Measurements from ENCODE around the gene TTC36.

TTC36 gene

DNA sequence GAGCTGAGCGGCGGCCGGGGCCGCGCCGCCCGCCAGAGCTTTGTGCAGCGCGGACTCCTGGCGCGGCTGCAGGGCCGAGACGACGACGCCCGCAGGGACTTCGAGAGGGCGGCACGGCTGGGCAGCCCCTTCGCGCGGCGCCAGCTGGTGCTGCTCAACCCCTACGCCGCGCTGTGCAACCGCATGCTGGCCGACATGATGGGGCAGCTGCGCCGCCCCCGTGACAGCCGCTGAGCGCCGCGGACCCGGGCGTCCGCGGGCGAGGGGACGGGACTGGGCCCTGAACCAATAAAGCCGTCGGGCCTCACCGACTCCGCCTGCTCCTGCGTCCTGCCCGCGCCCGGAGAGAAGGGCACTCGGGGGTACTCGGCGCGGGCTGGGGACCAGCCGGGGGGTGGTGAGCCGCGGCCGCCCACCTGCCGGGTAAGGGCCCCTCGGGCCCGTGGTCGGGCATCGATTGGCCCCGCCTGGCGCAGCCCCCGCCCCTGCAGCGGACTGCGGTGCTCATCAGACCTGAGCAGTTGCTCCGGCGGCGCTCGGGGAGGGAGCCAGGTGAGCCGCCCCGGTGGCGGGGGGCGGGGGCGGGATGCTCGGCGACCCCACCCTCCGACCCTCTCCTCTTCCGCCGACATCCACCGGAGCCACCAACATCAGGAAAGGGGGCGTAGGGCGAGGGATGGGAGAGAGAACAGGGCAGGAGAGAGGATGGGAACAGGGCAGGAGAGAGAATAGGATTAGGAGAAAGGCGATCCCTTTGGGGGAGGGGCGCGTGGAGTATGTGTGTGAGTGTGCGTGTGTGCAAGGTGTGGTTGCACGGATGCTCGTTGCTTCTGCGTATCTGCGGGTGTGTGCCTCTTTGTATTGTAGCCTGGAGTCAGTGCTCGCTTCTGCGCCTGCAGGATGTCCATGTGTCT lies 3.7 kb downstream of the TTC36 start, which contains the start of gene TMEM25:
Gene TMEM25, plus strand, starts transcription at position 510 of the 914 bp plus-strand sequence. CDS start 610 bp downstream, outside the sequence.
- H3K27me3 ChIP-seq (replicated peaks; ENCODE audit: control insufficient read depth, insufficient read depth, low read length, poor library complexity, severe bottlenecking), result no peaks in the 10 kb centered on the region
- H3K4me1 ChIP-seq (ENCODE audit: control insufficient read depth, insufficient read depth, low read length, poor library complexity, severe bottlenecking), result peaks cover 14% of the 10 kb centered on the region
- H3K9me3 ChIP-seq (ENCODE audit: control insufficient read depth, low read length), result no peaks in the 10 kb centered on the region
- H3K27ac ChIP-seq (ENCODE audit: insufficient read depth, low read length, poor library complexity, severe bottlenecking), result peak within 1 kb of the TSS; percentile 65
- H3K36me3 ChIP-seq (ENCODE audit: control insufficient read depth, insufficient read depth, low read length), result peaks cover 9% of the 10 kb centered on the region
- peak; percentile 33 to 57 (median 51) for DNase-seq
- peak within 1 kb of the TSS; percentile 92 for H3K4me3 ChIP-seq (ENCODE audit: insufficient read depth, low read depth, low read length, poor library complexity, severe bottlenecking)

DNA sequence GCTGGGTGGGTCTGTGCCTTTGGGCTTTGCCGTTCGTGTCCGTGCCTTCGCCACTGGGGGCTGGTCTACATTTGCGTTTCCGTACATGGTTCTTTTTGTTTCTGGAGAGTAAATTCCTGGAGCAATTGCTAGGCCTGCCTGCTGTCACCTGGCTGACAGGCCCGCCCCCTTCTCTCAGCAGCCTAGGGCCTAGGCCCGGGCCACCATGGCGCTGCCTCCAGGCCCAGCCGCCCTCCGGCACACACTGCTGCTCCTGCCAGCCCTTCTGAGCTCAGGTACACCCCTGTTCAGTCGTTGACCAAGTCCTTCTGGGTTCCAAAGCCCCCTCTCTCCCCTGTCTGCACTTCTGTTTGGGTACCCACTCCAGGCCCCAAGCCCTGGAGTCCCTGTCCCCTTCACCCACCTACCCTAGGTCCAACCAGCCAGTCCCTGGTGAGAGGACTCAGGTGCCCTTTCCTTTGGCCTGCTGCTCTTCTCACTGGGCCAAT lies 4.4 kb downstream of the TTC36 start:
- H3K4me3 ChIP-seq (ENCODE audit: insufficient read depth, low read depth, low read length, poor library complexity, severe bottlenecking), result peak overlapping the region; percentile 92
- DNase-seq, result no peak
- H3K4me1 ChIP-seq (ENCODE audit: control insufficient read depth, insufficient read depth, low read length, poor library complexity, severe bottlenecking), result peaks cover 14% of the 10 kb centered on the region
- H3K36me3 ChIP-seq (ENCODE audit: control insufficient read depth, insufficient read depth, low read length), result peaks cover 9% of the 10 kb centered on the region
- H3K27ac ChIP-seq (ENCODE audit: insufficient read depth, low read length, poor library complexity, severe bottlenecking), result peak overlapping the region; percentile 48
- no peaks in the 10 kb centered on the region for H3K27me3 ChIP-seq (replicated peaks; ENCODE audit: control insufficient read depth, insufficient read depth, low read length, poor library complexity, severe bottlenecking)
- H3K9me3 ChIP-seq (ENCODE audit: control insufficient read depth, low read length), result no peaks in the 10 kb centered on the region

DNA sequence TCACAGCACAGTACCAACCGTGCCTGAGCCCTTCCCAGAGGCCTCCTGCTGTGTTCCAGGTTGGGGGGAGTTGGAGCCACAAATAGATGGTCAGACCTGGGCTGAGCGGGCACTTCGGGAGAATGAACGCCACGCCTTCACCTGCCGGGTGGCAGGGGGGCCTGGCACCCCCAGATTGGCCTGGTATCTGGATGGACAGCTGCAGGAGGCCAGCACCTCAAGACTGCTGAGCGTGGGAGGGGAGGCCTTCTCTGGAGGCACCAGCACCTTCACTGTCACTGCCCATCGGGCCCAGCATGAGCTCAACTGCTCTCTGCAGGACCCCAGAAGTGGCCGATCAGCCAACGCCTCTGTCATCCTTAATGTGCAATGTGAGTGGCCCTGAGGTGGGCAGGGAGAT lies 4.8 kb downstream of the TTC36 start:
- H3K27ac ChIP-seq (ENCODE audit: insufficient read depth, low read length, poor library complexity, severe bottlenecking), result peak overlapping the region; percentile 48
- H3K9me3 ChIP-seq (ENCODE audit: control insufficient read depth, low read length), result no peaks in the 10 kb centered on the region
- no peak for DNase-seq
- no peak overlapping the region for H3K4me3 ChIP-seq (ENCODE audit: insufficient read depth, low read depth, low read length, poor library complexity, severe bottlenecking)
- H3K27me3 ChIP-seq (replicated peaks; ENCODE audit: control insufficient read depth, insufficient read depth, low read length, poor library complexity, severe bottlenecking), result no peaks in the 10 kb centered on the region
- peaks cover 14% of the 10 kb centered on the region for H3K4me1 ChIP-seq (ENCODE audit: control insufficient read depth, insufficient read depth, low read length, poor library complexity, severe bottlenecking)
- peaks cover 9% of the 10 kb centered on the region for H3K36me3 ChIP-seq (ENCODE audit: control insufficient read depth, insufficient read depth, low read length)

DNA sequence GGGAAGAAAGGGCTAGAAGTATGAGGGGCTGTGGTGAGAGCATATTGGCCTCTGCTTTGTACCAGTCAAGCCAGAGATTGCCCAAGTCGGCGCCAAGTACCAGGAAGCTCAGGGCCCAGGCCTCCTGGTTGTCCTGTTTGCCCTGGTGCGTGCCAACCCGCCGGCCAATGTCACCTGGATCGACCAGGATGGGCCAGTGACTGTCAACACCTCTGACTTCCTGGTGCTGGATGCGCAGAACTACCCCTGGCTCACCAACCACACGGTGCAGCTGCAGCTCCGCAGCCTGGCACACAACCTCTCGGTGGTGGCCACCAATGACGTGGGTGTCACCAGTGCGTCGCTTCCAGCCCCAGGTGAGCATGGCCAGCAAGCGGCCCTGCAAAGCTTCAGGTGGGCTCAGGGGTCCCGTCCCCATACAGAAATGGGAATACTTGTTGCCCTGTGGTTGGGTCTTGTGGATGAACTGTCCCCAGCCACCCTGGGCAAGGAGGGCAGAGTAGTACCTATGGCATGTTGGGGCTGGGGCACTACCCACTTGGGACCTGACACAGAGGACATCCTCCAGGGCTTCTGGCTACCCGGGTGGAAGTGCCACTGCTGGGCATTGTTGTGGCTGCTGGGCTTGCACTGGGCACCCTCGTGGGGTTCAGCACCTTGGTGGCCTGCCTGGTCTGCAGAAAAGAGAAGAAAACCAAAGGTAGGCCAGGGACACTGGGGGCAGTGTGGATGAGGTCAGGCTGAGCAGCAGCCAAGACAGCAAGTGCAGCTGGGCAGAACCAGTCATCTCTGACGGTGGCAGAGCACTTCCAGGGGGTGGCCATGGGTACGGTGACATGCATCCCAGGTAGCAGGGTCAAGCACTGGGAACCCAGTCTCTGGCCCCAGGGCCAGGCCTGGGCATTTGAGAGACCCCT lies 5.8 kb downstream of the TTC36 start:
- Histone ChIP-seq H3K27ac (ENCODE audit: insufficient read depth, low read length, poor library complexity, severe bottlenecking) (no peak overlapping the region), H3K27me3 (replicated peaks; ENCODE audit: control insufficient read depth, insufficient read depth, low read length, poor library complexity, severe bottlenecking) (no peaks in the 10 kb centered on the region), H3K4me1 (ENCODE audit: control insufficient read depth, insufficient read depth, low read length, poor library complexity, severe bottlenecking) (peaks cover 14% of the 10 kb centered on the region), H3K4me3 (ENCODE audit: insufficient read depth, low read depth, low read length, poor library complexity, severe bottlenecking) (no peak overlapping the region), H3K9me3 (ENCODE audit: control insufficient read depth, low read length) (no peaks in the 10 kb centered on the region), H3K36me3 (ENCODE audit: control insufficient read depth, insufficient read depth, low read length) (peaks cover 9% of the 10 kb centered on the region)
- DNase-seq, result no peak

DNA sequence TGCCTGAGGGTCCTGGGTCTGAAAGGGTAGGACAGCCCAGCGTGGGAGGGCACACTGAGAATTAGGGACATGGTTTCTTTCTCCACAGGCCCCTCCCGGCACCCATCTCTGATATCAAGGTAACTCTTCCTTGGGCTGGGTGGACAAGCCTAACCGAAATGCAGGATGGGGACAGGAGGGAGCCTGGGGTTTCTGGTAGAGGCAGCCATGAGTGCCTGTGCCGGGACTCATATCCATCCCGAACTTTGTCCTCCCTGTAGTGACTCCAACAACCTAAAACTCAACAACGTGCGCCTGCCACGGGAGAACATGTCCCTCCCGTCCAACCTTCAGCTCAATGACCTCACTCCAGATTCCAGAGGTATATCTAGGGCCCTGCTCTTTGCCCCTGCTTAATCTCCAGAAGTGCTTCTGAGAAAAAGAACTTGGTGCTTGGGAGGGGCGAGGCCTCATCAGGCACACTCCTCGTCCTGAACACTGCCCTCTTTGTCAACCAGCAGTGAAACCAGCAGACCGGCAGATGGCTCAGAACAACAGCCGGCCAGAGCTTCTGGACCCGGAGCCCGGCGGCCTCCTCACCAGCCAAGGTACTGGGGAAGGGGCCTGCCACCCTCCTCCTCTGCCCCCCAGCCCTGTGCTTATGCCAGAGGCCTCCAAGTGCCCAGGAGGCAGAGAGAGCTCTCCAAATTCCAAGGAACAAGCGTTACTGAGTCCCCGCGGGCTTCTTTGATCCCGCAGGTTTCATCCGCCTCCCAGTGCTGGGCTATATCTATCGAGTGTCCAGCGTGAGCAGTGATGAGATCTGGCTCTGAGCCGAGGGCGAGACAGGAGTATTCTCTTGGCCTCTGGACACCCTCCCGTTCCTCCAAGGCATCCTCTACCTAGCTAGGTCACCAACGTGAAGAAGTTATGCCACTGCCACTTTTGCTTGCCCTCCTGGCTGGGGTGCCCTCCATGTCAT lies 6.8 kb downstream of the TTC36 start:
- Histone ChIP-seq H3K27me3 (replicated peaks; ENCODE audit: control insufficient read depth, insufficient read depth, low read length, poor library complexity, severe bottlenecking) (no peaks in the 10 kb centered on the region), H3K36me3 (ENCODE audit: control insufficient read depth, insufficient read depth, low read length) (peaks cover 9% of the 10 kb centered on the region), H3K4me1 (ENCODE audit: control insufficient read depth, insufficient read depth, low read length, poor library complexity, severe bottlenecking) (peaks cover 14% of the 10 kb centered on the region), H3K27ac (ENCODE audit: insufficient read depth, low read length, poor library complexity, severe bottlenecking) (no peak overlapping the region), H3K4me3 (ENCODE audit: insufficient read depth, low read depth, low read length, poor library complexity, severe bottlenecking) (no peak overlapping the region), H3K9me3 (ENCODE audit: control insufficient read depth, low read length) (no peaks in the 10 kb centered on the region)
- DNase-seq, result no peak

DNA sequence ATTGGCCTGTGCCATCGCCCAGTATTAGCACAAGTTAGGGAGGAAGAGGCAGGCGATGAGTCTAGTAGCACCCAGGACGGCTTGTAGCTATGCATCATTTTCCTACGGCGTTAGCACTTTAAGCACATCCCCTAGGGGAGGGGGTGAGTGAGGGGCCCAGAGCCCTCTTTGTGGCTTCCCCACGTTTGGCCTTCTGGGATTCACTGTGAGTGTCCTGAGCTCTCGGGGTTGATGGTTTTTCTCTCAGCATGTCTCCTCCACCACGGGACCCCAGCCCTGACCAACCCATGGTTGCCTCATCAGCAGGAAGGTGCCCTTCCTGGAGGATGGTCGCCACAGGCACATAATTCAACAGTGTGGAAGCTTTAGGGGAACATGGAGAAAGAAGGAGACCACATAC lies 8.0 kb downstream of the TTC36 start:
- DNase-seq, result no peak
- Histone ChIP-seq H3K4me3 (ENCODE audit: insufficient read depth, low read depth, low read length, poor library complexity, severe bottlenecking) (no peak overlapping the region), H3K27ac (ENCODE audit: insufficient read depth, low read length, poor library complexity, severe bottlenecking) (no peak overlapping the region), H3K4me1 (ENCODE audit: control insufficient read depth, insufficient read depth, low read length, poor library complexity, severe bottlenecking) (peaks cover 9% of the 10 kb centered on the region), H3K9me3 (ENCODE audit: control insufficient read depth, low read length) (no peaks in the 10 kb centered on the region), H3K36me3 (ENCODE audit: control insufficient read depth, insufficient read depth, low read length) (peaks cover 9% of the 10 kb centered on the region), H3K27me3 (replicated peaks; ENCODE audit: control insufficient read depth, insufficient read depth, low read length, poor library complexity, severe bottlenecking) (no peaks in the 10 kb centered on the region)

DNA sequence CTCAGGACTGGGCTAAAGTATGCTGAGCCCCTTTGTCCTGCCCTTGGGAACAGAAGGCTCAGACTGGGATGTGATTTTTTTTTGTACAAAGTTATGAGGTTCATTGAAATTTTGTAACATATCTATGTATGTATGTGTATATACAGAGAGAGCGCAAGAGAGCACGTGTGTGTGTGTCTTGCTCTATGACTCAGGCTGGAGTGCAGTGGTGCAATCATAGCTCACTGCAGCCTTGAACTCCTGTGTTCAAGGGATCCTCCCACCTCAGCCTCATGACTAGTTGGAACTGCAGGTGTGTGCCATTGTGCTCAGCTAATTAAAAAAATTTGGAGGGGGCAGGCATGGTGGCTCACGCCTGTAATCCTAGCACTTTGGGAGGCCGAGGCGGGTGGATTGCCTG lies 9.5 kb downstream of the TTC36 start:
- Histone ChIP-seq H3K27me3 (replicated peaks; ENCODE audit: control insufficient read depth, insufficient read depth, low read length, poor library complexity, severe bottlenecking) (no peaks in the 10 kb centered on the region), H3K4me3 (ENCODE audit: insufficient read depth, low read depth, low read length, poor library complexity, severe bottlenecking) (no peak overlapping the region), H3K36me3 (ENCODE audit: control insufficient read depth, insufficient read depth, low read length) (peaks cover 12% of the 10 kb centered on the region), H3K27ac (ENCODE audit: insufficient read depth, low read length, poor library complexity, severe bottlenecking) (no peak overlapping the region), H3K4me1 (ENCODE audit: control insufficient read depth, insufficient read depth, low read length, poor library complexity, severe bottlenecking) (peaks cover 3% of the 10 kb centered on the region), H3K9me3 (ENCODE audit: control insufficient read depth, low read length) (no peaks in the 10 kb centered on the region)
- no peak for DNase-seq

DNA sequence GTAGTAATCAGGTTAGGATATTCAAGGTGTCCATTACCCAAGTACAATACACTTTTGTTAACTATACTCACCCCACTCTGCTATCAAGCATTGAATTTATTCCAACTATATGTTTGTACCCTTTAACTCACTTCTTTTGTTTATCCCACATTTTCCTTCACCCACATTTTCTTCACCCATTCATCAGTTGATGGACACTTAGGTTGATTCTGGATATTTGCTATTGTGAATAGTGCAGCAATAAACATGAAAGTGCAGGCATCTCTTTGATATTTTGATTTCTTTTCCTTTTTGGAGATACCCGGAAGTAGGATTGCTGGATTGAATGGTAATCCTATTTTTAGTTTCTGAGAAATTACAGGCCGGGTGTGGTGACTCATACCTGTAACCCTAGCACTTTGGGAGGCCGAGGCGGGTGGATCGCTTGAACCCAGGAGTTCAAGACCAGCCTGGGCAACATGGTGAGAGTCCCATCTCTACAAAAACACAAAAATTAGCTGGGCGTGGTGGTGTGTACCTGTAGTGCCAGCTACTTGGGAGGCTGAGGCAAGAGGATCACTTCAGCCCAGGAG lies 10.2 kb downstream of the TTC36 start:
- DNase-seq, result no peak
- Histone ChIP-seq H3K4me3 (ENCODE audit: insufficient read depth, low read depth, low read length, poor library complexity, severe bottlenecking) (no peak overlapping the region), H3K4me1 (ENCODE audit: control insufficient read depth, insufficient read depth, low read length, poor library complexity, severe bottlenecking) (no peaks in the 10 kb centered on the region), H3K27ac (ENCODE audit: insufficient read depth, low read length, poor library complexity, severe bottlenecking) (no peak overlapping the region), H3K36me3 (ENCODE audit: control insufficient read depth, insufficient read depth, low read length) (peaks cover 15% of the 10 kb centered on the region), H3K27me3 (replicated peaks; ENCODE audit: control insufficient read depth, insufficient read depth, low read length, poor library complexity, severe bottlenecking) (no peaks in the 10 kb centered on the region), H3K9me3 (ENCODE audit: control insufficient read depth, low read length) (no peaks in the 10 kb centered on the region)
